GM12872 (cell line): ENCODE measurements around the gene CDKAL1.

ENCODE experiments used
- TF ChIP-seq, protein P1 (sequence below): IDR thresholded peaks from 3 replicates; pipeline ENCODE4 v1.5.1; 2011; ENCODE audit warnings: low read depth, mild to moderate bottlenecking, low read length, moderate library complexity; ENCODE audit not compliant: insufficient read depth

CDKAL1 gene

DNA sequence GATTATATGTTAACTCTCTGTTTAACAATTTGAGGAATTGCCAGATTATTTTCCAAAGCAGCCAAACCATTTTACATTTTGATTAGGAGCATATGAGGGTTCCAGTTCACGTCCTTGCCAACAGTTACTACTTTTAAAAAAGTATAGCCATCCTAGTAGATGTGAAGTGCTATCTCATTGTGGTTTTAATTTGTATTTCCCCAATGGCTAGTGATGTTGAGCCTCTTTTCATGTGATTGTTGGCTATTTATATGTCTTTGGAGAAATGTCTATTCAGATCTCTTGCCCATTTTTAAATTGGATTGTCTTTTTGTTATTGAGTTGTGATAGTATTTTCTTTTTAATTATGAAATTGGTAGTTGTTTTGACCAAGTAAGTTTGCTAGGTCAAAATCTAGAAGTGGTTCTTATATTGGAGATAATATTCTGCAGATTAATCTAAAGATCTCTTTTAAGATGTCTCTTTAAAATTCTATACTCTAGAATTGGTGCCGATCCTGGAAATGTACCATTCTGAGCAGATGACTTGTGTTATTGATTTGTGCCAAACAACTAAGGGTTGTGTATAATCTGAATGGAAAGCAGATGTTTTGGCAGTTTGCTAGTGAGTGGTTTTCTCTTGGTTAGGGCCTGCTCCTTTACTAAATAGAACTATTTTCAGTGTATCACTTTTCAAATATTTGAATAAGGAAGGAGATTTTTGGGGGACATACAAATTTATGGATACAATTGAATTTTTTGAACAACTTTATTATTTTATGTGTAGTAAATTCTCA, 99.5 kb downstream of the CDKAL1 start:
- TF ChIP-seq, protein P1, sequence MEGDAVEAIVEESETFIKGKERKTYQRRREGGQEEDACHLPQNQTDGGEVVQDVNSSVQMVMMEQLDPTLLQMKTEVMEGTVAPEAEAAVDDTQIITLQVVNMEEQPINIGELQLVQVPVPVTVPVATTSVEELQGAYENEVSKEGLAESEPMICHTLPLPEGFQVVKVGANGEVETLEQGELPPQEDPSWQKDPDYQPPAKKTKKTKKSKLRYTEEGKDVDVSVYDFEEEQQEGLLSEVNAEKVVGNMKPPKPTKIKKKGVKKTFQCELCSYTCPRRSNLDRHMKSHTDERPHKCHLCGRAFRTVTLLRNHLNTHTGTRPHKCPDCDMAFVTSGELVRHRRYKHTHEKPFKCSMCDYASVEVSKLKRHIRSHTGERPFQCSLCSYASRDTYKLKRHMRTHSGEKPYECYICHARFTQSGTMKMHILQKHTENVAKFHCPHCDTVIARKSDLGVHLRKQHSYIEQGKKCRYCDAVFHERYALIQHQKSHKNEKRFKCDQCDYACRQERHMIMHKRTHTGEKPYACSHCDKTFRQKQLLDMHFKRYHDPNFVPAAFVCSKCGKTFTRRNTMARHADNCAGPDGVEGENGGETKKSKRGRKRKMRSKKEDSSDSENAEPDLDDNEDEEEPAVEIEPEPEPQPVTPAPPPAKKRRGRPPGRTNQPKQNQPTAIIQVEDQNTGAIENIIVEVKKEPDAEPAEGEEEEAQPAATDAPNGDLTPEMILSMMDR, result no peak

DNA sequence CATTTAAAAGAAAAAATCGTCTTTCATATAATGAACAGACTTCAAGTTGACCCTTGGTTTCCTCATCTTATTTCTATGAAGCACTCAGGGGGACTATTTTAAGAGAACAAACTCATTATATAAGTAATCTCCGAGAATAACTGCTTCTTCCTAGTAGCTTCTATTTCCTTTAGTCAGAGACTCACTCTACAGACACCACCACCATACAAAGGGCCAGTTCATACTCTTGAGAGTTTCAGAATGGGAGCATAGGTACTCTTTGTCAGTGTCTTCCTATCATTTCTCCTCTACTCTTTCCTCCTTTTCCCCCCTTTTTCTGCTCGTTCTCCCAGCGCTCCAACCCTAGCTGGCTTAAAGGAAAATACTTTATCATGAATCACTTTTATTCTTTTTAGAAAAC, 104.9 kb downstream of the CDKAL1 start:
- TF ChIP-seq, protein P1, result no peak

DNA sequence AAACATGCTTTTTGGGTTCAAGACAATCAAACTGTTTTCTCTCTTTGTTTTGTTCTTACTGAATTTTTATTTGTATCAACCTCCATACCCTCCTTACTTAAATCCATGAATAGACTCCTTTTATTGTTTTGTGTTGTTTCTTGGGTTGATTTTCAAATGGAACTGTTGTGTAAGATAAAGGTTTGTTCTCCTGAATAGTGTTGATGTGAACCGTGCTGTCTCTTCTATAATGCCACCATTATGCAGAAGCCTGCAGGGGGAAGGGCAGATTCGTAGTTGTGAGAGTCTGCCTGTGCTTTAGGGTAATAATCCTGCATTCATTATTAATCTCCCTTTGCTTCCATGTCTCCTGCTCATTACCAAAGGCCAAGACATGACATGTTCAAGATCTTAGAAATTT, 105.9 kb downstream of the CDKAL1 start:
- TF ChIP-seq, protein P1, result no peak

- TF ChIP-seq, protein P1, result no peak
These were observed 108.2 kb downstream of the CDKAL1 start for GRCh38 chr6:20642441-20642840.

DNA sequence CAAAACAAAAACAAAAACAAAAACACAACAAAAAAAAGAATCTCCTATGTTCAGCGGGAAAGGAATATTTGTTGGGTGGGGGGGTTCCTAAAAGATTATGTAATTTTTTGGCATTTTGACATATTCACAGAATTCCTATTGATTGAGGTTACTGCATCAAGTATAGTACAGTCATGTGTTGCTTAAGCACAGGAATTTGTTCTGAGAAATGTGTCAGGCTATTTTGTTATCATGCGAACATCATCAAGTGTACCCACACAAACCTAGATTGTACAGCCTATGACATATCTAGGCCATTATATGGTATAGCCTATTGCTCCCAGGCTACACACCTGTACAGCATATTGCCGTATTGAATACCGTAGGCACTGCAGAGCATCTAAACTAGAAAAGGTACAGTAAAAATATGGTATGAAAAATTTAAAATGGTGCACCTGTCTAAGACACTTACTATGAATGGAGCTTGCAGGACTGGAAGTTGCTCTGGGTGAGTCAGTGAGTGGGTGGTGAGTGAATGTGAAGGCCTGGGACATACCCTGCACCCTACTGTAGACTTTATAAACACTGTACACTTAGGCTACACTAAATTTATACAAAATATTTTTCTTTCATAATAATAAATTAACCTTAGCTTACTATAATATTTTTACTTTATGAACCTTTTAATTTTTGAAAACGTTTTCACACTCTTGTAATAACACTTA, 110.6 kb downstream of the CDKAL1 start:
- TF ChIP-seq, protein P1, result no peak

GRCh38 chr6:20647585-20647984, 113.3 kb downstream of the CDKAL1 start:
- TF ChIP-seq, protein P1, result no peak

GRCh38 chr6:20652299-20653084, 118.2 kb downstream of the CDKAL1 start:
- TF ChIP-seq, protein P1, result no peak
